HTERT RPE-1 (cell line): ENCODE measurements around the gene QSER1.

ENCODE experiments used
- in situ Hi-C: fragments of 300-500 bp; cut with MboI; formaldehyde crosslinking; loops from 4 replicates; pipeline ENCODE4 v1.14.3; 2020; ENCODE audit warnings: low sequenced_read_pairs

QSER1 gene

GRCh38 chr11:32888805-32889204, 3.8 kb upstream of the QSER1 start:
- in situ Hi-C loops, result no loop called here

- in situ Hi-C loops, result no loop called here
Observed at GRCh38 chr11:32890843-32891656, 1.6 kb upstream of the QSER1 start.

GRCh38 chr11:32891657-32892354, 805 bp upstream of the QSER1 start:
- in situ Hi-C loops, result no loop called here

- in situ Hi-C loops, result no loop called here
Observed at GRCh38 chr11:32893093-32893342, 407 bp downstream of the QSER1 start.

- in situ Hi-C loops, result no loop called here
Observed at GRCh38 chr11:32893343-32894148, 935 bp downstream of the QSER1 start.

GRCh38 chr11:32894149-32894827, 1.7 kb downstream of the QSER1 start:
- in situ Hi-C loops, result no loop called here

- in situ Hi-C loops, result no loop called here
Observed at GRCh38 chr11:32894921-32895320, 2.3 kb downstream of the QSER1 start.

GRCh38 chr11:32895471-32895870, 2.9 kb downstream of the QSER1 start:
- in situ Hi-C loops, result no loop called here

- in situ Hi-C loops, result no loop called here
Observed at GRCh38 chr11:32897103-32897502, 4.5 kb downstream of the QSER1 start.

GRCh38 chr11:32899438-32899837, 6.8 kb downstream of the QSER1 start:
- in situ Hi-C loops, result no loop called here

- in situ Hi-C loops, result no loop called here
Observed at GRCh38 chr11:32902089-32902665, 9.6 kb downstream of the QSER1 start.

- in situ Hi-C loops, result no loop called here
Observed at GRCh38 chr11:32905028-32905667, 12.5 kb downstream of the QSER1 start.

- in situ Hi-C loops, result no loop called here
Observed at GRCh38 chr11:32908619-32909018, 16.0 kb downstream of the QSER1 start.

- in situ Hi-C loops, result no loop called here
Observed at GRCh38 chr11:32911413-32911812, 18.8 kb downstream of the QSER1 start.

GRCh38 chr11:32913445-32913844, 20.8 kb downstream of the QSER1 start:
- in situ Hi-C loops, result no loop called here

GRCh38 chr11:32916361-32916760, 23.8 kb downstream of the QSER1 start:
- in situ Hi-C loops, result no loop called here

- in situ Hi-C loops, result no loop called here
Observed at GRCh38 chr11:32916994-32917393, 24.4 kb downstream of the QSER1 start.

GRCh38 chr11:32918427-32918826, 25.8 kb downstream of the QSER1 start:
- in situ Hi-C loops, result no loop called here

- in situ Hi-C loops, result no loop called here
Observed at GRCh38 chr11:32919338-32919737, 26.7 kb downstream of the QSER1 start.

- in situ Hi-C loops, result no loop called here
Observed at GRCh38 chr11:32920570-32920969, 28.0 kb downstream of the QSER1 start.
